K562 (cell line): ENCODE results near the gene LTBP4. TPM values are rescaled to one million over a fixed set of nuclear protein-coding genes. Genes with fewer than 3 reads are reported as not detected.

Experiments
- ASH1L ChIP-seq: fragments of 450-650 bp; IDR thresholded peaks from 2 replicates; pipeline ENCODE4 v1.6.1; 2018; ENCODE audit warnings: borderline replicate concordance, mild to moderate bottlenecking, low read depth; ENCODE audit not compliant: partially characterized antibody
- CHCHD3 ChIP-seq: fragments of 250-450 bp; sonication (Bioruptor Pico); IDR thresholded peaks from 2 replicates; pipeline ENCODE4 v2.1.2; 2022; ENCODE audit warnings: mild to moderate bottlenecking
- ELF1 ChIP-seq: fragments of 200-800 bp; sonication (Bioruptor generic); IDR thresholded peaks from 2 replicates; pipeline ENCODE4 v1.6.1; 2016; ENCODE audit warnings: missing genetic modification characterization, missing compliant biosample characterization
- ELF4 ChIP-seq: fragments of 450-650 bp; formaldehyde crosslinking; IDR thresholded peaks from 2 replicates; pipeline ENCODE4 v1.4.0; 2022; ENCODE audit warnings: missing genetic modification characterization
- FOS ChIP-seq: IDR thresholded peaks from 3 replicates; pipeline ENCODE4 v1.6.1; 2011; ENCODE audit not compliant: insufficient read length; ENCODE audit errors: extremely low read depth
- NCOA4 ChIP-seq: fragments of 450-650 bp; IDR thresholded peaks from 2 replicates; pipeline ENCODE4 v1.6.1; 2018; ENCODE audit warnings: mild to moderate bottlenecking; ENCODE audit not compliant: partially characterized antibody
- NFIX ChIP-seq: fragments of 250-450 bp; sonication (Bioruptor Pico); IDR thresholded peaks from 2 replicates; pipeline ENCODE4 v1.4.0; 2020; ENCODE audit warnings: low read depth, mild to moderate bottlenecking, moderate library complexity
- PHB ChIP-seq: fragments of 250-450 bp; sonication (Bioruptor Pico); IDR thresholded peaks from 2 replicates; pipeline ENCODE4 v1.5.0; 2021
- POLR2AphosphoS5 ChIP-seq: IDR thresholded peaks from 2 replicates; pipeline ENCODE4 v1.6.1; 2011; ENCODE audit warnings: mild to moderate bottlenecking, low read depth, low read length, moderate library complexity; ENCODE audit not compliant: control insufficient read depth, insufficient read depth
- RBBP5 ChIP-seq: fragments of 200-600 bp; sonication (generic); IDR thresholded peaks from 2 replicates; pipeline ENCODE4 v1.6.1; 2012; ENCODE audit warnings: borderline replicate concordance, mild to moderate bottlenecking, low read length, control low read depth, inconsistent platforms; ENCODE audit not compliant: insufficient read depth, poor library complexity, severe bottlenecking
- TCFL5 ChIP-seq: fragments of 250-450 bp; sonication (Bioruptor Pico); conservative IDR thresholded peaks from 2 replicates; pipeline ENCODE4 v1.6.1; 2021; ENCODE audit warnings: mild to moderate bottlenecking, moderate library complexity, matching md5 sums
- TGIF2 ChIP-seq: sonication (generic); formaldehyde crosslinking; IDR thresholded peaks from 2 replicates; pipeline ENCODE4 v1.8.1; 2022; ENCODE audit warnings: mild to moderate bottlenecking, missing genetic modification reagents, moderate library complexity
- XRCC5 ChIP-seq: fragments of 200-400 bp; formaldehyde crosslinking; IDR thresholded peaks from 2 replicates; pipeline ENCODE4 v1.6.1; 2017; ENCODE audit warnings: low read depth, mild to moderate bottlenecking, low read length
- ZNF431 ChIP-seq: sonication (generic); formaldehyde crosslinking; IDR thresholded peaks from 2 replicates; pipeline ENCODE4 v1.8.0; 2022; ENCODE audit warnings: mild to moderate bottlenecking, missing genetic modification reagents
- polyA plus RNA-seq, 8 experiments: library from polyadenylated mRNA; depleted of rRNA in 4 of 8; stranded (reverse) in 5 of 8; unstranded in 3 of 8; fragments of >200 nt; fragmentation: Nextera tagmentation in 2 of 8; fragmentation: Illumina TruSeq in 1 of 8; extraction: Ambion mirVana in 2 of 8; extraction: Trizol in 1 of 8; gene quantifications; 2 replicates each; pipeline versions ENCODE4 v1.2.1 to v1.2.3, GENCODE V29; 2011 to 2014; ENCODE audit warnings: inconsistent platforms in 1 of 8, missing spikeins in 1 of 8
- total RNA-seq, 7 experiments: library from RNA; depleted of rRNA in 6 of 7; stranded (reverse); fragments of >200 nt in 6 of 7; fragmentation: Illumina TruSeq in 2 of 7; extraction: Trizol in 2 of 7; gene quantifications; 2 replicates each; pipeline versions ENCODE4 v1.2.1 to v1.2.3, GENCODE V29; 2011 to 2021; ENCODE audit warnings: low replicate concordance in 1 of 7
- TF ChIP-seq, protein P1 (sequence below): IDR thresholded peaks from 2 replicates; pipeline ENCODE4 v1.6.1; 2012; ENCODE audit warnings: low read depth, low read length, improper control_type of control experiment, borderline replicate concordance
- TF ChIP-seq, protein P2 (sequence below): fragments of 250-450 bp; sonication (Bioruptor Pico); IDR thresholded peaks from 2 replicates; pipeline ENCODE4 v1.8.0; 2021; ENCODE audit warnings: mild to moderate bottlenecking, moderate library complexity
- TF ChIP-seq, protein P3 (sequence below): fragments of 450-650 bp; conservative IDR thresholded peaks from 2 replicates; pipeline ENCODE4 v1.6.1; 2016; ENCODE audit warnings: missing genetic modification characterization, low read depth, mild to moderate bottlenecking, missing compliant biosample characterization, moderate library complexity
- TF ChIP-seq, protein P4 (sequence below): fragments of 450-650 bp; IDR thresholded peaks from 2 replicates; pipeline ENCODE4 v1.6.1; 2016; ENCODE audit warnings: missing biosample characterization, missing genetic modification characterization
- TF ChIP-seq, protein P5 (sequence below): sonication (generic); formaldehyde crosslinking; IDR thresholded peaks from 2 replicates; pipeline ENCODE4 v1.8.0; 2022; ENCODE audit warnings: mild to moderate bottlenecking, missing genetic modification reagents
- TF ChIP-seq, protein P6 (sequence below): sonication (generic); formaldehyde crosslinking; IDR thresholded peaks from 2 replicates; pipeline ENCODE4 v1.9.0; 2022; ENCODE audit warnings: mild to moderate bottlenecking, missing genetic modification reagents

The LTBP4 gene
- total and polyA plus RNA-seq, 9 of the 15 experiments (the other 6 are each of a cell fraction or from before 2014, with no cell fraction given): 0.35 to 160 (median 31.6) TPM

DNA sequence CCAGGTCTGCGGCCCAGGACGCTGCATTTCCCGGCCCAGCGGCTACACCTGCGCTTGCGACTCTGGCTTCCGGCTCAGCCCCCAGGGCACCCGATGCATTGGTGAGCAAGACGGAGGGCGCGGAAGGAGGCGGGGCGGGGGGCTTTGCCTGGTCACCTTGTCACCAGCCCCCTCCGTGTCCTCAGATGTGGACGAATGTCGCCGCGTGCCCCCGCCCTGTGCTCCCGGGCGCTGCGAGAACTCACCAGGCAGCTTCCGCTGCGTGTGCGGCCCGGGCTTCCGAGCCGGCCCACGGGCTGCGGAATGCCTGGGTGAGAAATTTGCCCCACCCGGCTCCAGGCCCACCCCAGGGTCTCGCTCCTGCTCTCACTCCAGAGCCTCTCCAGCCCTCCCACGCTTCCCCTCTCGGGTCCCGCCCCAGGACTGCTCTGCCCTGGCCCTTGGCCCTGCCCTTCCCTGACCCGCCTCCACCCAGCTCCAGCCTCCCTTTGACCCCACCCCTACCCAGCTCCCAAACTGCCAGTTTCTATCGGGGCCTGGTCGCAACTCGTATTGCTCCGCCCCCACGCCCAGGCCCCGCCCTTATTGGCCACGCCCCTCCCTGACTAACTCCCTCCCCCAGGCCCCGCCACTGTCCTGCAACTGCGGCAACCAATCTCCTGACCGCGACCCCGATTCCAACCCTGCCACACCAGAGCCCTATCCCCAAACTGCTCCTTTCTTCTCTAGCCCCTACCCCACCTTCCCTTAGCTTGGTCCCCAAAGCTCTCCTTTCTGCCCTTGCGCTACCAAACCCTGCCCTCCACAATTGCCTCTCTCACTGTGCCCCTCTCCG is 8.6 kb downstream of the LTBP4 start (continued):
- TF ChIP-seq, protein P1, sequence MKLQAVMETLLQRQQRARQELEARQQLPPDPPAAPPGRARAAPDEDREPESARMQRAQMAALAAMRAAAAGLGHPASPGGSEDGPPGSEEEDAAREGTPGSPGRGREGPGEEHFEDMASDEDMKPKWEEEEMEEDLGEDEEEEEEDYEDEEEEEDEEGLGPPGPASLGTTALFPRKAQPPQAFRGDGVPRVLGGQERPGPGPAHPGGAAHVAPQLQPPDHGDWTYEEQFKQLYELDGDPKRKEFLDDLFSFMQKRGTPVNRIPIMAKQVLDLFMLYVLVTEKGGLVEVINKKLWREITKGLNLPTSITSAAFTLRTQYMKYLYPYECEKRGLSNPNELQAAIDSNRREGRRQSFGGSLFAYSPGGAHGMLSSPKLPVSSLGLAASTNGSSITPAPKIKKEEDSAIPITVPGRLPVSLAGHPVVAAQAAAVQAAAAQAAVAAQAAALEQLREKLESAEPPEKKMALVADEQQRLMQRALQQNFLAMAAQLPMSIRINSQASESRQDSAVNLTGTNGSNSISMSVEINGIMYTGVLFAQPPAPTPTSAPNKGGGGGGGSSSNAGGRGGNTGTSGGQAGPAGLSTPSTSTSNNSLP: no peak
- TF ChIP-seq TCFL5 (CRISPR knock-in tag): no peak
- TF ChIP-seq RBBP5: no peak
- TF ChIP-seq, protein P2, sequence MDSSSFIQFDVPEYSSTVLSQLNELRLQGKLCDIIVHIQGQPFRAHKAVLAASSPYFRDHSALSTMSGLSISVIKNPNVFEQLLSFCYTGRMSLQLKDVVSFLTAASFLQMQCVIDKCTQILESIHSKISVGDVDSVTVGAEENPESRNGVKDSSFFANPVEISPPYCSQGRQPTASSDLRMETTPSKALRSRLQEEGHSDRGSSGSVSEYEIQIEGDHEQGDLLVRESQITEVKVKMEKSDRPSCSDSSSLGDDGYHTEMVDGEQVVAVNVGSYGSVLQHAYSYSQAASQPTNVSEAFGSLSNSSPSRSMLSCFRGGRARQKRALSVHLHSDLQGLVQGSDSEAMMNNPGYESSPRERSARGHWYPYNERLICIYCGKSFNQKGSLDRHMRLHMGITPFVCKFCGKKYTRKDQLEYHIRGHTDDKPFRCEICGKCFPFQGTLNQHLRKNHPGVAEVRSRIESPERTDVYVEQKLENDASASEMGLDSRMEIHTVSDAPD (CRISPR knock-in tag): no peak
- no peak for TF ChIP-seq FOS
- TF ChIP-seq PHB: 0 out of 2 replicates have a peak, but pooled peaks have one; percentile 27
- TF ChIP-seq, protein P3, sequence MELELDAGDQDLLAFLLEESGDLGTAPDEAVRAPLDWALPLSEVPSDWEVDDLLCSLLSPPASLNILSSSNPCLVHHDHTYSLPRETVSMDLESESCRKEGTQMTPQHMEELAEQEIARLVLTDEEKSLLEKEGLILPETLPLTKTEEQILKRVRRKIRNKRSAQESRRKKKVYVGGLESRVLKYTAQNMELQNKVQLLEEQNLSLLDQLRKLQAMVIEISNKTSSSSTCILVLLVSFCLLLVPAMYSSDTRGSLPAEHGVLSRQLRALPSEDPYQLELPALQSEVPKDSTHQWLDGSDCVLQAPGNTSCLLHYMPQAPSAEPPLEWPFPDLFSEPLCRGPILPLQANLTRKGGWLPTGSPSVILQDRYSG: no peak
- no peak for TF ChIP-seq TGIF2
- TF ChIP-seq, protein P4, sequence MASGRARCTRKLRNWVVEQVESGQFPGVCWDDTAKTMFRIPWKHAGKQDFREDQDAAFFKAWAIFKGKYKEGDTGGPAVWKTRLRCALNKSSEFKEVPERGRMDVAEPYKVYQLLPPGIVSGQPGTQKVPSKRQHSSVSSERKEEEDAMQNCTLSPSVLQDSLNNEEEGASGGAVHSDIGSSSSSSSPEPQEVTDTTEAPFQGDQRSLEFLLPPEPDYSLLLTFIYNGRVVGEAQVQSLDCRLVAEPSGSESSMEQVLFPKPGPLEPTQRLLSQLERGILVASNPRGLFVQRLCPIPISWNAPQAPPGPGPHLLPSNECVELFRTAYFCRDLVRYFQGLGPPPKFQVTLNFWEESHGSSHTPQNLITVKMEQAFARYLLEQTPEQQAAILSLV (tag): no peak
- TF ChIP-seq, protein P5, sequence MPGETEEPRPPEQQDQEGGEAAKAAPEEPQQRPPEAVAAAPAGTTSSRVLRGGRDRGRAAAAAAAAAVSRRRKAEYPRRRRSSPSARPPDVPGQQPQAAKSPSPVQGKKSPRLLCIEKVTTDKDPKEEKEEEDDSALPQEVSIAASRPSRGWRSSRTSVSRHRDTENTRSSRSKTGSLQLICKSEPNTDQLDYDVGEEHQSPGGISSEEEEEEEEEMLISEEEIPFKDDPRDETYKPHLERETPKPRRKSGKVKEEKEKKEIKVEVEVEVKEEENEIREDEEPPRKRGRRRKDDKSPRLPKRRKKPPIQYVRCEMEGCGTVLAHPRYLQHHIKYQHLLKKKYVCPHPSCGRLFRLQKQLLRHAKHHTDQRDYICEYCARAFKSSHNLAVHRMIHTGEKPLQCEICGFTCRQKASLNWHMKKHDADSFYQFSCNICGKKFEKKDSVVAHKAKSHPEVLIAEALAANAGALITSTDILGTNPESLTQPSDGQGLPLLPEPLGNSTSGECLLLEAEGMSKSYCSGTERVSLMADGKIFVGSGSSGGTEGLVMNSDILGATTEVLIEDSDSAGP (CRISPR knock-in tag): no peak
- TF ChIP-seq ASH1L: no peak
- no peak for TF ChIP-seq ZNF431 (CRISPR knock-in tag)
- TF ChIP-seq ELF4 (CRISPR knock-in tag): peak; percentile 56; the same call in 1 of the 2 replicates
- TF ChIP-seq NCOA4: no peak
- TF ChIP-seq, protein P6, sequence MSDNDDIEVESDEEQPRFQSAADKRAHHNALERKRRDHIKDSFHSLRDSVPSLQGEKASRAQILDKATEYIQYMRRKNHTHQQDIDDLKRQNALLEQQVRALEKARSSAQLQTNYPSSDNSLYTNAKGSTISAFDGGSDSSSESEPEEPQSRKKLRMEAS: 0 out of 2 replicates have a peak, but pooled peaks have one; percentile 47
- no peak for TF ChIP-seq ELF1 (tag)
- TF ChIP-seq NFIX (CRISPR knock-in tag): no peak
- no peak for TF ChIP-seq POLR2AphosphoS5
- TF ChIP-seq XRCC5: no peak
- no peak for TF ChIP-seq CHCHD3 (CRISPR knock-in tag)
